Kidney tubule cell (primary cell): ENCODE data around the gene DYSF.

Experiments
- DNase-seq: peaks from one replicate; pipeline ENCODE4 v3.0.0-alpha.2; 2018; ENCODE audit warnings: low spot score

Gene DYSF

DNA sequence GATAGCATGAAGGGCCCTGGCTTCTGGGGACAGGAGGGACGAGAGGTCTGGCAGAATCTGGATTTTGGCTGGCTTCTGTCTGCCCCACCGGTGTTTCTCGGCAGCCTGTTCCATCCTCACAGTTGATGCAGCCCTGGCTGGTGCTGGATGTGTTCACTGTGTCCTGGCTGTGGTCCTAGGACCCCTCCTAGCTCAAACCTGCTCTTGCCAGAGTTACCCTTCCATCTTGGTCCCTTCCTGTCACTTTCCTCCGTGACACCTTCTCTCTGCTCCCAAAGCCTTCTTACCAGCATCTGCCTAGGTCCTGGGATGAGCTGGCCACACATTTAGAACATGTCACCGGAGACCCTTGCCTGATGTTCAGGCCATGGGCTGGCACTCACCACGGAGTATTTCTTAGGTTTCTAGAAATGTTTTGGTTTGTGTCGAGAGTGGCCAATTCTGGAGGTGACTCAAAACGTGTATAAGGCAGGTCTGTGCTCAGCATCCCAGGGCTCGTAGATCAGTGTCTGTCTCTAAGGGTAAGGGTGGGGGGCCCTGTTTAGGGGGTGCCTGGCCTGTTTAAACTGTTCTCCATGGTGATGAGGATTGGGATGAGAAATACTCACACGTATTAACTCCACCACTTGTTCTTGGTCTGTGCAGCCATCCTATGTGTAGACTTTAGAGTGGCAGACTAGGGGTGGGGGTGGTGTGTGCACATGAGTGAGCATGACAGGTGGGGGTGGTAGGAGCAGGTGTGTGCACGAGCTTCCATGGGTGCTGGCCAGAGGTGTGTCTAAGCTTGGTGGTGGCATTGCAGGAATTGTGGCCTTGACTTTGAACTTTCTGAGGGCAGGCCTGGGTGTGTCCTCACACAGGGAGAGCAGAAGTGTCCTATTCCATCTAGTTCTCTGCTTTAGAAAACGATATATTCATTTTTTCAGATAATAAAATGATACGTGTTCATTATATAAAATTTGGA, 162.7 kb downstream of the DYSF start:
- DNase-seq: no peak

DNA sequence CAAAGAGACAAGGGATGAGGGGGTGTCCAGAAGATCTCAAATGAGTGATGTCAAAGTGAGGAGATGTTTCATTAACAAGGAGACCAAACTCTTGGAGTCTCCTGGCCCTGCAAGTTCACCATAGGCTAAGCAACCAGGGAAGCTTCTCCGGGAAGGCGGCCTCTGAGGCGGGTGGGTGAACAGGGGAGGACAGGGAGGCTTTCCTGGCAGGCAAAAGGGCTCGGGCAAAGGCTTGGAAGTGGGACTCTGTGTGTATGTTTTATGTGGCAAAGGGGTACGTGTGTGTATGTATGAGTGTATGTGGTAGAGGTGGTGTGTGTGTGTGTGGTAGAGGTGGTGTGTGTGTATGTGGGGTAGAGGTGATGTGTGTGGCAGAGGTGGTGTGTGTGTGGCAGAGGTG, 163.9 kb downstream of the DYSF start:
- DNase-seq: no peak

DNA sequence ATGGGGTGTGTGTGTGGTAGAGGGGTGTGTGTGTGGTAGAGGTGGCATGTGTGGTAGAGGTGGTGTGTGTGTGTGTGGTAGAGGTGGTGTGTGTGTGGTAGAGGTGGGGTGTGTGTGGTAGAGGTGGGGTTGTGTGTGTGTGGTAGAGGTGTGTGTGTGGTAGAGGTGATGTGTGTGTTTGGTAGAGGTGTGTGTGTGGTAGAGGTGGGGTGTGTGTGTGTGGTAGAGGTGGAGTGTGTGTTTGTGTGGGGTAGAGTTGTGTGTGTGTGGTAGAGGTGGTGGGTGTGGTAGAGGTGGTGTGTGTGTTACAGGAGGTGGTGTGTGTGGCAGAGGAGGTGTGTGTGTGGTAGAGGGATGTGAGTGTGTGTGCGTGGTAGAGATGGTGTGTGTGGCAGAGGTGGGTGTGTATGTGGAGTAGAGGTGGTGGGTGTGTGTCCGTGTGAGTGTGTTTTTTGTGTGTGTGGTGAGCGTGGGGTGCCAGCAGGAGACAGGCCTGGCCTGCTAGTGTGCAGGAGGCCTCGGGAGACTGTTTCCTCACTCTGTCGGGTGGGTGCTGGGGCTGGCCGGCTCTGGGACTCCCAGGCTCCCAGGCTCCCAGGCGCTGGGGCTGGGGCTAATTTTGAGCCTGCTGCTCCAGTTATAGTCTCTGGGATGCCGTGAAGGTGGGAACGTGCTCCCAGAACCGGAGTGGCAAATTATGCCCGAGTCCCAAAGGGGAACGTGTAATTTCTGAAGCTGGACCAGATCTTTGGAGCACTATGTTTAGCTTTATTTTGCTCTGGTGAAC, 165.2 kb downstream of the DYSF start:
- no peak for DNase-seq

DNA sequence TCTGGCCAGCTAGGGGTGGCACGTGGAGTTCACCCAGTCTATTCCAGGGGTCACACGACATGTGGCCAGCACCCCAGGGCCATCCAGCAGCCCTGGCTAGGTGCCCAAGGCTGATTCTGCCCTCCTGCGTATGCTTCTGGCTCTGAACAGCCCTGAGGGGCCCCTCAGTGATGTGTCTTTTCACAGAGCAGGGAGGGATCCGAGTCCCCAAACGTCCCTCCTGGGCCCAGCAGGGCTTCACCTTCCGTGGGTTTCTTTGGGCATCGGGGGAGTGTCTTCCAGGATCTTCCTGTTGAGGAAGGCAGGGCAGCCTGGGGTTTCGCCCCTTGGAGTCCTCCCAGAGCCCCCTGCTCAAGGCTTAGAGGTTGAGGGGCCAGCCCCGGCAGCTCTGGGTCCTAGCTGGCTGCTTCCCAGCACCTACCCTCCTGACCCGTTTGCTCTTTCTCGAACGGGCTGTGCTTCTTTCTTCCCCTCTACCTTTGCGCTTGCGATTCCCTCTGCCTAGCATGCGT, 165.9 kb downstream of the DYSF start:
- no peak for DNase-seq

DNA sequence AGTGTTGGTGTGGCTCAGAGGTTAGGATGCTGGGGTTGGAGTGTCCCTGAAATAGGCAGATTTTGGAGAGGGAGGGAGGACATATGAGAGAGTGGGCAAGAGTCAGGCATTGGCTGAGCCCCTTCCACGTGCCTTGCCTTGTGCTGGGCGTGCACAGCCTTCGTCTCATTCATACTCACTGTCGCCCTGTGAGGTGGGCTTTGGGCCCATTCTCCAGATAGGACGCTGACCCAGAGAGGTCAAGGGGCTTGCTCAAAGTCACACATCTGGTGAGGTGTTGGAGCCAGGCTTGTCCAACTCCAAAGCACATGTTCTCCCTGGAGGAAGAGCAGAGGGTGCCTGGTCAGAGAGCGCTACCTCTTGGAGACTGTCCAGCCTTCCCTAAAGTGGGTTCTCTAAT, 166.8 kb downstream of the DYSF start:
- no peak for DNase-seq

DNA sequence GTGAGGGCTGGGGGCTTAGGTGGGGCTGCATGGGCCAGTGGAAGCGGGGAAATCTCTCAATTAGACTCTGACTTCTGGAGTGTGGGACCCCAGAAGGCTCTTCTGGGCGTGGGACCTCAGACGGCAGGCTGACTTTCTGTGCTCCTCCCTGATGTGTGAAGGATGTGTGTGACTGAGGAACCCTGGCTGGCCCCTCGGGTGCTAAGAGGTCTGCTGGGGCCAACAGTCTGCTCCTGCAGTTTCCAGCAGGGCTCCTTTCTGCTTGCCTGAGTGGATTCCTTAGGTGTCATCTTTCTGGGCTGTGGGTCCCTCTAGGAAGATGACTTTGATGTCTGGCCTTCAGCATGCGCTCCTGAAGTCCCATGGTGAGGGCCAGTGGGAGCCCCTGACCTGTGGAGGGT, 167.5 kb downstream of the DYSF start:
- no peak for DNase-seq

DNA sequence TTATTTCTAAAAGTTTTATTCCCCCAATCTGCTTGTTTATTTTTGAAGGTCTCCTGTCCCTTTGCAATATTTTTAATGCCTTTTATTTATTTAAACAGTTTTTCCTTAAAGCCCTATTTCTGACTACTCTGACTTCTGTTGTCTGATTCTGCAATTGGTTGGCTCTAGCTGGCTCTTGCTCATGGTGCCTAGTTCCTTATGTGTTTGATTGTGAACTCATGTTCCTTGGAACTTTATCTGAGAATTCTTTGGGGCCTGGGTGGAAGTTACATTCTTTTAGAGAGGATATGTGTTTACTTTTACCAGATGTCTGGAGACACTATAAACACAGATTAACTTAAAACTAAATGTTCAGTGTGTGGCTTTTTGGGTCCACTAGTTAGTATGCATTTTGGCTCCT, 175.9 kb downstream of the DYSF start:
- DNase-seq: no peak

DNA sequence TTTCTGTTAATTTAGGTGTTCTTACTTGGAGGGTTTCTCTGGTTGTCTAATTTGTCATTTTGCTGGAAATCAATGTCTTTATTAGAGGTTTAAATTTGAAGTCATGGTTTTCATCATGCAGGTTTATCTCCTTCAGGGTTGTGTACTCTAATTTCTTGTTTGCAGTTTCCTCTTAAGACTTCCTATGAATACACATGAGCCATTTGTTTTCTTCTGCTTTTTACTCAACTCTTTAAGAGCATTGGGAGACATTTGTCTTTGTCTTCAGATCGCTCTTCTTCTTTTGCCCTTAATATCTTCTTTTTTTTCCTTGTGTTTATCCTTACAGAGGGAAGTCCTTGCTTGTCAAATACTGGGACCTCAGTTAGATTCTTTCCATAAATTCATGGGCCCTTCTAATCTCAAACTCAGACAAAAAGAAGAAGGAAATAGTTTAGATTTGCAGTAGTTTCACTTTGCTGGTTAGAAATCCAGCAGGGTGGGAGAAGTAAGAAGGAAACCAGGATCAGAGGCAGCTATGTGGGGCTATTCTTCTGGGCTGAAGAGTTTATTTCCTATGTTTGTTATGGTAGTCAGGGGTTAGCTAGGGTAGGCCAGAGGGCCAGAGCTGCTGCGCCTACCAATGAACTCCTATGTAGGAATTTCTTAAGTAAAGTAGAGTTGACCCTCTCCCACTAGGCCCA, 176.6 kb downstream of the DYSF start:
- DNase-seq: no peak

DNA sequence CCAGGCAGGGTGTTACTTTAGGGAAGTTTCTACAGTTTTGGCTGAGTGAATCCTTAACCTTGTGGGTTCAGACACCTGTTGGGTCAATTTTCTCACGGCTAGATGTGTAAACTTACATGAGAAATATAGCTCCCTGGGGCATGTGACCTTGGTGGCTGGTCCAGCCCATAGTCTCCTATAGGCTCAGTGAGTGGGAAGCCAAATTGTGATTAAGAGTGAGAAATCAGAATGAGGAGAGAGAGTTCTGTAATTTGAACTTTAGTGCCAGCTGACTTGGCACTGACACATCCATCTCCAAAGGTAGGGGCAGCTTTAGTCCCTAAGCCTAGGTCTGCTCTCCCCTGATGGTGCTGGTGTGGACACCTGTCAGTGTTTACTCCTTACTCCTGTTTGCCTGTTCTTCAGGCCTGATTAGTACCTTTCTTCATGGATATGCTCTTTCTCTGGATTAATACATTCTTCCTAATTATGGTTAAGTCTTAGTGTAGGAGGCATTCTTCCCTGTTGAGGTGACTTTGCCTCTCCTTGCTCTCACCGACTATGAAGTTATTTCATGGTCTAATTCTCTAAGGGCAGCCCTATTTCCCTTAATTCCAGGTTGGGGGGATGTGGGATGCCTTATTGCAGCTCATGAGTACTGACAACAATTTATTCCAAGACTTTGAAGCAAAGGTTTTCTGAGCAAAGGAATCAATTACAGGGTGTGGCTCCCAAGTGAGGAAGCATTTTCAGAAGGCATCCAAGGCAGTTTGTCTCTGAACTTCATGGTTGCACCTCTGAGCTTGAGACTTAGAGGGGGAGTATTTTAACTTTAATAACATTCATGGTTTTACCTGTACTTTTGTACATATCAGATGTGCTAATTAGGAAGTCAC, 177.3 kb downstream of the DYSF start:
- DNase-seq: no peak

DNA sequence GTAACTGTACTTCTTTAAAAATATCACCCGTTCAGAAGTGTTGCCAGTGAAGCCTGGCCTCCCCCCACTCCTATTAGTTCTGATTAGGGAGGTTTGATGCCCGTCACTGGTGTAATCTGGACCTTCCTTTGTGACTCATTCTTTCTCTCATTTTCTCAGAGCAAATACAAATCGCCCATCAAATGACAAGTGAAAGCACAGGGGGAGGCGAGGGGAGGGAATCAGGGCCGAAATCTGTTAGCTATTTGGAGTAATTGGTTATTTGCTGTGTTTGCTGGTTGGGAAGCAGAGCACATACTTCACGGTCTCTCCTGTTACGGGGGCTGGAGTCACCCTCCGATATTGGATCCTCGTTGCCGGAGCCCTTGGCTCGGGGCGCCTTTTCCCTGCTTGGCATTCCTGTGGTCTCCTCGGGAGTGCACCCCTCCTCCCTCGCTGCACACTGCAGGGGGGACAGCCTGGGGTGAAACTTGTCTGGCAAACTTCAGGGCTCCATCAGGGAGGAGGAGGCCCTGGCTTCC, 178.1 kb downstream of the DYSF start:
- DNase-seq: no peak

DNA sequence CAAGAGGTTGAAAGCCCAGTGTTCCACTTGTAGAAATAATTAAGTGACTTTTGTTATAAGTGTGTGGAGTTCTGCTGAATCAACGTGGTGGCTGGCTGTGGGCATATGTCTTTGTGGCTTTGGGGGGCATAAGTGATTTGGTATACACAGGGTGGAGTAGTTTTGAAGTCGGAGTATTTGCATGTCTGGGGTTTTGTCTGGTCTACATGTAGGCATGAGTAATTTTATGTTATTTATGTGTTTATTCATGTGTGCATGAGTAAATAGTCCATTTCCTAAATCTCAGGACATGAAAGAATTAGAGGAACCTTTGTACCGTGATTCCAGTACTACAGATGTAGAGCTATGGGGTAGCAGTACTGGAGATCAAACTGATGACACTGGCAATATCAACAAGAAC, 179.7 kb downstream of the DYSF start:
- DNase-seq: no peak

DNA sequence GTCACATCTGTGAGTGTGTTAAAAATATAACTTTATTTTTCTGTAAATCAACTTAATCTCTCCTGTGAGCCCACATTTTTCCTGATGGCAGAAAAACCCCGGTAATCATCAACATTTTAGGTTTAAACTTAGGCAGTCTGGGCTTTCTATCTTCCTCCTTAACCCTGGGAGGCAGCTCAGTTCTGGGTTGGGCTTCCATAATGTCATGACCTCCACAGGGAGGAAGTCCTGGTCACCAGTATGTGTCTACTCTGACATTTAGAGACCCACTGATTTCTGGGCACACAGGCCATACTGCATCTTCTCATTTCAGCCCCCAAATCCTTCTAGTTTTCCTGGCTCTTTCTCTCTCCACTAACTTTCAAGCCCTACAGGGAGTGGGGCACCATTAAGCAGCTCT, 181.2 kb downstream of the DYSF start:
- no peak for DNase-seq

DNA sequence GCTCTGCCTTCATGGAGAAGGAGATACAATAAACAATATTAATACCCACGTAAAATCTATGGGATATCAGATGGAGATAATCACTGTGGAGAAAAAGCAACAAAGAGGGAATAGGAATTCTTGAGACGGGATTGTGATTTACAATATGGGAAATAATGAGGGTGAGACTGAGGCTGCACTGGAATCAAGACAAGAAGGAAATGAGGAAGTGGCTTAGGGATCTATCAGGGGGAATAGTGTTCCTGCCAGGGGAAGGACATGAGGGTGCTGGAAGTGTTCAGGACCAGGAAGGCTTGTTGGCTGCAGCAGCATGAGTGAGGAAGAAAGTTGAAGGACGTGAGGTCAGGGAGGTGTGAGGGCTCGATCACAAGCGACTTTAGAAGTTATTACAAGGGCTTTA, 182.4 kb downstream of the DYSF start:
- DNase-seq: no peak

DNA sequence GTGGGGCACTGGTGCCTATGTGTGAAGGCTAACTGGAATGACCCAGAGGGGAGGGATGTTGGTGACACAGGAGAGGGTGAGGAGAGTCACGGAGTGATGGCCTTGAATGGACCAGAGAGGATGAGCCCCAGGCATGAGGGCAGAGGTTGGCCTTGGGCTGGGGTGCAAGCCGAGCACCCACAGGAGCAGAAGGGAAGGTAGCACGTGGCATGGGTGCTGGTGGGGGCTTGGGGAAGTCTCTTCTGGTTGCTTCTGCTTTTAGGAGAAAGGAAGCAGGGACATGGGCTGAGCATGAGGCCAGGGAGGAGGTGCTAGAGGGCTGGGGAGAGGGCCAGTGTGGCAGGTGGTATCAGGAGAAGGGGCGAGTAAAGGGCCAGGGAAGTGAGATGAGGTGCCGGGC, 183.8 kb downstream of the DYSF start:
- DNase-seq: no peak

DNA sequence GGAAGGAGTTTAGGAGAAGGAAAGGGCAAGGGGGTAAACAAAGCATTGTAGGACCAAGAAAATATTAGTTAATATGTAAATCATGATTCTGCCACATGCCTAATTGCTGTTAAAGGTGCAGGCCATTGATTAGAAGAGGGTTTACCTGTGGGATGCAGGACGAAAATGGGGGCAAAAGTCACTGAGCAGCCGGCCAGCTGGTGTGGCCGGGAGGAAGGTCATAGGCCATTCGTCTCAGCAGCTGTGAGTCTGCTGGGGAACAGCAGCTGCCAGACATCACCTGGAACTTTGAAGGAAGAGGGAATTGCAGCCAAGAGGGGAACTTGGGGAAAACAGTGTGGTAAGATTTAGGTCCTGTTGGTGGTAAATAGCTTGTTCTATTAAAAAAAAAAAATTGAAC, 184.4 kb downstream of the DYSF start:
- DNase-seq: no peak

DNA sequence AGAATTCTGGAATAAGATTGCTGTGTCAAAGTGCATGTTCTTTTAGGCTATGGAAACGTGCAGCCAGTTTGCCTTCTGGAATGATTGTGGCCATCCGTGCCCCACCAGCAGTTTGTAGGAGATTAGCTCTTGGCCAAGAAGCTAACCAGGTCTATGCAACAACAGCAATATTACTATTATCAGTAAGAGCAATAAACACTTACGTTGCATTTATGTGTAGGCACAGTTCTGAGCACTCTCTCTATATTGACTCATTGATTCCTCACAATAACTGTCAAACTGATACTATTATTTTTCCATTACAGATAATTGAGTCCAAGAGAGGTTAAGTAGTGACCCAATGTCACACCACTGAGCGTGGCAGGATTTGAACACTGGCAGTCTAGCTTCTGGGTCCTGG, 186.4 kb downstream of the DYSF start:
- DNase-seq: no peak

DNA sequence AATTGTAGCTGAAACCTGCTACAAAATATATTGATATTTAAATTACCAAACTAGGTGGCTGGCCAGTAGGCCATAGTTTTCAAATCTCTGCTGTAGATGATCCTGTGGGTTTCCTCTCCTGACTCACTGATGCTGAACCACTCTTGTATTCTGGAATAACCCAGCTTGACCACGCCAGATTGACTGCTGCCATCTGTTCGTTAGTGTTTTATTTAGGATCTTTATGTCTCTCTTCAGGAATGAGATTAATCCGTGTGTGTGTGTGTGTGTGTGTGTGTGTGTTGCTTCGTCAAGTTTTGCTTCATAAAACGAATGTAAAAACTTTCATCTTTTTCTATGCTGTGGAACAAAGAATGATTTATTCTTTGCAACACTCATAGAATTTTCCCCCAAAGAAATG, 187.1 kb downstream of the DYSF start:
- DNase-seq: no peak

DNA sequence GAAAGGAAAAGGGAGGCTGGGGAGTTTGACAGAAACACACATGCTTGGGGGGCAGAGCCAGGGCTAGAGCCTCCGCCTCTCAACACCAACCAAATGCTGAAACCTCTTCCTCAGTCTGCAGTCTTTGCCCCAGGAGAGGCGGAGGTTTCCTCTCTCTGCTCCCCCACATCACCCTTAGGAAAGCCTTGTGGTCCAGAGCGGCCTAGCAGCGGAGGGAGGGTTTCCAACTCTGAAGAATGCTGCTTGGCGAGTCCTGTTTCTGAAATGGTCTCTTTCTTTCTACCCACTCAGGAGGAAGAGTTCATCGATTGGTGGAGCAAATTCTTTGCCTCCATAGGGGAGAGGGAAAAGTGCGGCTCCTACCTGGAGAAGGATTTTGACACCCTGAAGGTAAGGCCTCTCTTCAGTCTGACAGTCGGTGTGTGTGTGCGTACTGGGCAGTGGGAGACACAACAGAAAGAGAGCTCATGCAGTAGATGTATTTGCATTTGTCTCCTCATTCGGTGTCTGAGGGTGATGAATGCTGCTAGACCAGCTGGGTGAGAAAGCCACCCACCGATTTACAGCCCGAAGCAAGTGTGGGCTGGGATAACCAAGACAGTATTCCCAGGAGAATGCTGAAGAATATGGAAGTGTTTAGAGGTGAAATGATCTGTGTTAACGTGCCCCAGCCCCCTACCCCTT, 190.5 kb downstream of the DYSF start:
- DNase-seq: no peak

DNA sequence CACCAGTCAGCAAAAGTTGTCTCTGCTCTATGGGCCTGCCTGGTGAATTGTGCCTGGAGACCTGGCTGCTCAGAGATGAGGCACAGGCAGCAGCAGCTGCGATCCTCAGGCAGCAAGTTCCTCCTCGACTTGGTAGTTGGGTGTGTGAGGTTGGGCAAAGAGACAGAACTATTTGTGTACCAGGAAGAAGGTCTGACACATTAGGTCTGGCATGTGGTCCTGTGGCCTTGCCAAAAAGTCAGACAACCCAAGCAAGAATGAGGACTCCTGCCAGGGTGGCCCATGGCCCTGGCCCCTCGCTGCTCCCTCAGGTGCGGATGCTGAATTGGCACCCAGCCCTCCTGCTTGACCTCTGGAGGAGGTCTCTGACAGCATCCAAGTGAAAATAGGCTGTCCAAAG, 192.7 kb downstream of the DYSF start:
- peak; percentile 51 for DNase-seq

DNA sequence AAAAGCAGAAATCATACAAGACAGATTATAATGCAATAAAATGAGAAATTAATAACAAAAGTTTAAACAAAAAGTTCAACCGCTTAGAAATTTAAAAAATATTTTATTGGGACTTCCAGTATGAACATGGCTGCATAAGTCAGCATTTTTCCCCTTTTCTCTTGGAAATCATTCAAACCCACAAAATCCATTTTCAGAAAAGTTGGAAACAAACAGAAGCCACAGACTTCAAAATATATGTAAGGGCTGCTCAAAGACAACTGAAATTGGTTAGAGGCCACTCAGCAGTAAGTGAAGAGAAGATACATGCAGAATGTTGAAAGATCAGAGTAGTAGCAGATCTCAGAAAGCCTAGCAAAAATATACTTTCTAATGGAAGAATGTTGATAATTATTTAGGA, 194.0 kb downstream of the DYSF start:
- DNase-seq: no peak

DNA sequence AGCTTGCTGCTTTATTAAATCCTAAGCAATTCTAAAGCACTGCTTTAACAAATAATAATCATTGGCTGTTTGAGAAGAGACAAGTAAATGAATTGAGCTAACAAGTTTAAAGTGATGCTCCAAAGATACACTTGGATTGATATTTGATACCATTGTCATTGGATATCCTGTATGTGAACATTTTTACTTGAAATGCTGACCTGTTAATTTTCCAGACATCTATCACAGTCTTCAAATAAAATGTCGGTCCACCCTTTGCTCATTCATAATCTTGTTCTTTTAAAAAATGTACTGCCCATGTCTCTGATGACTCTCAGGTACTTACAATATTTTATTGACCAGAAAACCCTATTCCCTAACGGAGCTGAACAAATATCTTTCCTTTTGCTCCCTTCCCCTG, 202.1 kb downstream of the DYSF start:
- DNase-seq: no peak
